GM15510 (cell line): ENCODE measurements around the gene RAB3B.

Experiments
- POLR2A ChIP-seq: IDR thresholded peaks from 3 replicates; pipeline ENCODE4 v1.6.1; 2011; ENCODE audit warnings: borderline replicate concordance; ENCODE audit not compliant: insufficient read length; ENCODE audit errors: extremely low read depth

Gene RAB3B

DNA sequence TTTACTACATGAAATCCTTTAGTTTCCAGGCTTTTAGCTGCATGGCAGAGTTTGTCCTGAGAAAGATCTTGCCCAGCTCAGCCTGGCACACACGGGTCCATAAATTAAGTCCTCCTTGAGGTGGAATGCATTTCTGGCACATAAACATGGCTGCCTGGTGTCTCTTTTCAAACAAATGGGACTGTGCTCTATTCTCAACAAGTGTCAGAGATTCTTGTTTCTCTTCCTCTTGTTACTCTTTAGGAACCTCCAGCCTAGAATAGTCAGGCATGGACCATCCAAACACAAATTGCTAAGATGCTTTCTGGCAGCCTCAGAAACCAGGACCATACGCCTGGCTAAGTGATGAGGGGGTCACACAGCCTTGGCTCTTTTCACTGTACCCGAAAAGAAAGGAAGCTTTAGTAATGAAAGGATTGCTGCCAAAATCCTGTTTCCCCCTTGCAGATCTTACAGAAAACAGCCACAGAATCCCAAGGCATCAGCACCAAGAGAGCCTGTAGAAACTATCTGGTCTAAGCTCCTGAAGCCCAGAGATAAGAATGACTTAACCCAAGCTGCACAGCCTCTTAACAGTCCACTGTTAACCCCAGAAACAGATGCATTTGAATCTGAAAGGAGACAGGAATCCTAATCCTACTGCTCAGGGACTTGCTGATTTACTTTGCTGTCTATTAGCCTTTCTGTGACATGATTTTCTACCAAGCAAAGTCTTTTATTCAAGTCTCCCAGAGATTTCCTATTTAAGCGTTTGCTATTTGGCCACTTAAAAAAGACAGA, 80.1 kb downstream of the RAB3B start:
- no peak for TF ChIP-seq POLR2A

DNA sequence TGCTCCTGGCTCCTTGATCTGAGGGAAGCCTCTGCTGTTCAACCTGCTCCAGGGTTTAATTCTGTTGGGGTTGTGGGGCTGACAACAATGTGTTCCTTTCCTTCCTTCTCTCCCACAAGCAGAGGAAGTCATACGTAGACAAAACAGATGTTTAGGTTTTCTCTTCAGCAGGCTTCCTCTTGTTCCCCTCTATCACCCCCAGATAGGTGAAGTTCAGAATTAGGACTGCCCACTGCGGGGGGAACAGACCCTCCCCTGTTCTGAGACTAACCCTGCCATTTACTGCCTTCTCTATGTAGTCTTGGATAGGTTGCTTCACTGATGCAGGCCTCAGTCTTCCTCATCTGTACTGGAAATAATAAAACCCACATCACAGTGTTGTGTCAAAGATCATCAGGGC, 82.0 kb downstream of the RAB3B start:
- no peak for TF ChIP-seq POLR2A

DNA sequence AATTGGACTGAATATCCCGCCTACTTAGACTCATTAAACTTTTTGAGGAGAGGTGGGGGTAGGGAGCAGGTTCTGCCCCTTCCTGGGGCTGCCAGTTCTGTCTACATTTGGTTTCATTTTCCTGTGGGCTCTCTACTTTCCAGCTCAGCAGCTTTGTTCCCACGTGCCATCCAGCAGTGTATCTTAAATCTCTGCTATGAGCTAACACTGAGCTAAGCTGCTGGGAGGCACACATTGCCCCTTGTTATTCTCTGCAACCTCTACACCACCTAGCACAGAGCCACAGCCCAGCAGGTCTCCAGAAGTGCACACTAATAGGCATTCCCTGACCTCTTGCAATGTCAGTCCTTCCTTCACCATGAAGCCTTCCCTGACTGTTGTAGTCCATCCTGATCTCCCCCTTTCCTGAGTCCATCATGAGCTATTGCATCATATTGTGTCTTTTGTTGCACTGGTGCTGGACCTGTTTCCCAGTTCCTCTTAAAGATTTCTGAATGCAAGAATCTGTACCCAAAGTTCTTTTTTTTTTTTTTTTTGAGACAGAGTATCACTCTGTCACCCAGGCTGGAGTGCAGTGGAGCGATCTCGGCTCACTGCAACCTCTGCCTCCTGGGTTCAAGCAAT, 83.3 kb downstream of the RAB3B start:
- no peak for TF ChIP-seq POLR2A

DNA sequence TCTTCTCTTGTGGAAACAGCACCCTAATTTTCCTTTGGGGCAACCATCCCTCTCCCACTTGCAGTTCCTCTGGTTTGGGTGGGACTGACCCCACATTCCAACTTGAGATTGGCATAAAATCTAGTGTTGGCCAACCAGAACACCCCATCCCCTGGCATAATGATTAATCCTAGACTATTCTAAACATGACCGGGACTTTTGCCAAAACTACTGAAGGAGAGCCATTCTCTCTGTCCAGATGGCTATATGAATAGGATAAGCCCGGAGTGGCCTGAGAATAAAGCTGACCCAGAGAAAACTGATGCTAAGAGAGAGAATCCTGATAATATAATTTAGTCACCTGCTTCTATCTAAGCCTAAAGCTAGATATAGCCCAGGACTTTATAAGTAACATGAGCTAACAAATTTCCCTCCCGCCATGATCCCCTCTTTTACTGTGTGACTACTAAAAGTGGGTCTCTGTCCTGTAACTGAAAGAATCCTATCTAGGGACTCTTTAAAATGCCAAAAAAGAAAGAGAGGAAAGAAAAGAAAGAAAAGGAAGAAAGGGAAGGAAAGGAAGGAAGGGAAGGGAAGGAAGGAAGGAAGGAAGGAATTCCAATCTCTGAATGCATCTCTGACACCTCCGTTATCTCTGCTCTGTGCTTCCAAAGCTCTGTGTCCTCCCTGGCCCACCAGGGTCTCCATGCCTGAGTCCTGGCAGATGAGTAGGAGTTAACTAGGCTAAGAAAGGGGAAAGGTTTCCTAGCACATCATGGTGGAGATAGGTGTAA, 84.0 kb downstream of the RAB3B start:
- TF ChIP-seq POLR2A = no peak

DNA sequence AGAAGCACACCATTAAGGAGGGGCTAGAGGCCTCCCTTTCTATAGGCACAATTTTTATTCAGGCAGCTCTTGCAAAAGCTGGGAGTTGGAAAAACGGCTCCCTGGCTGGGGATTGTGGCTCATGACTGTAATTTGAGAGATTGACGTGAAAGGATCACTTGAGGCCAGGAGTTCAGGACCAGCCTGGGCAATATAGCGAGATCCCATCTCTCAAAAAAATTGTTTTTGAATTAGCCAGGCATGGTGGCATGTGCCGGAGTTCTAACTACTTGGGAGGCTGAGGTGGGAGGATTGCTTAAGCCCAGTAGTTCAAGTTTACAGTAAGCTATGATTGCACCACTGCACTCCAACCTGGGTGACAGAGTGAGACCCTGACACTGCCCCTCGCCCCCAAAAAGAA, 88.0 kb downstream of the RAB3B start:
- TF ChIP-seq POLR2A = no peak

DNA sequence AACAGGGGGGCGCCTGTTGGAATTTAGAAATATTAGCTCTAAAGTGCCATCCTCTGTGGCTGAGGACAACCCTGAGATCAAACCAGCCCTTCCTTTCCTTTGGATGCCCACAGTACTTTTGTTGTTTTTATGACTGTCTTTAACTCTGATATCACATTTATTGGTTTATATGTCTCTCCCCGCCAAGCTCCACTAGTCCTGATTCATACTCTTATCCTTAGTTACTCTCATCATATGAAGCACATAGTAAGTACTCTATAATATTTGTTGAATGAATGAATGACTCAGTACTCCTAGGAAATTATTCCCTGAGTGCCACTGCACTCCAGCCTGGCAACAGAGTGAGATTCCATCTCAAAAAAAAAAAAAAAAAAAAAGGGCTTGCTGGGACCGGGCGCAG, 89.3 kb downstream of the RAB3B start:
- no peak for TF ChIP-seq POLR2A

DNA sequence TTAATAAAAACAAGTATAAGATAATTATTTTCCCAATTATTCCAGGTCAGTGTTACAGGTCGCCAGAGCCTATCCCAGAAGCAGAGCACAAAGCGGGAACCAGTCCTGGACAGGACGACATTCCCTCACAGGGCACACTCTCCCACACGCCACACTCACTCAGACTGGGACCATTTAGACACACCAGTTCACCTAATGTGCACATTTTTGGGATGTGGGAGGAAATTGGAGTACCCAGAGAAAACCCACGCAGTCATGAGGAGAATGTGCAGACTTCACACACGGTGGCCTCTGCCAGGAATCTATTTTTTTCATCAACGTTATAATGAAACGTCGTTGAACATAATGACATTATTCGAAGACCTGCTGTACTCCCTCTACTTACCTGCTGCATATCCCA, 91.5 kb downstream of the RAB3B start:
- no peak for TF ChIP-seq POLR2A

DNA sequence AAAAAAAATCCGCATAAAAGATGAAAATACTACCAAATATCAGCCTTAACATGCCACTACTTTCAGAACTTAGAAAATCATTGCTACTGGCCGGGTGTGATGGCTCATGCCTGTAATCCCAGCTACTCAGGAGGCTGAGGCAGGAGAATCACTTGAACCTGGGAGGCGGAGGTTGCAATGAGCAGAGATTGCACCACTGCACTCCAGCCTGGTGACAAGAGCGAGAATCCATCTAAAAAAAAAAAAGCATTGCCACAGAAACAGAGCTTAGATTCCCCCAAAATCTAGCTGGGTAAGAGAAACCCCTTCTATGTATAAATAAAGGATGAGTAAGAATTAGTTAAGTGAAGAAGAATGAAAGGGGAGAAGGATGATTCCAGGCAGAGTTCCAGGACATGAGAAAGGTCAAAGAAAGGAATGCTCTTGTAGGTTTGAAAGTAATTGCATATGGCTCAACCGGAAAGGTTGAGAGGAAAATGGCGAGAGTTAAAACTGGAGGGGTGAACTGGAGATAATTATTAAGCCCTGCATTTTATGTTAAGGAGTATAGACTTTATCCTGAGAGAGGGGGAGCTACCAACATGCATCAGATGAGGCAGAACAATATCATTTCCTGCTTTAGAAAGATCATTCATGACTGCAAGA, 92.3 kb downstream of the RAB3B start:
- TF ChIP-seq POLR2A = no peak

DNA sequence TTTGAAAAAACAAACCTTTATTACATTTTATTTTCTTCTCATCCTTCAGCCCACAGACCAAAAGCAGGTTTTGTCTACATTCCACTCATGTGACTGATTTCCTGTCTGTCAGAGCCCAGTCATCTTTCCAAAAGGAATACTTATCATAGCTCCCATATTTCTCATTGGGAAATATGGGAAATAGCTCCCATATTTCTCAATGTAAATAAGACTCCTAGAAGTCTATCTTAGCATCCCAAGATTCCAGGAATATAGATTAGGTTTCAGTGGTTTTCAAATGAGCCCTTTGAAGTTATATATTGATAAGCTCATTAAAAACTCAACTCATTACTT, 92.8 kb downstream of the RAB3B start:
- TF ChIP-seq POLR2A = no peak

DNA sequence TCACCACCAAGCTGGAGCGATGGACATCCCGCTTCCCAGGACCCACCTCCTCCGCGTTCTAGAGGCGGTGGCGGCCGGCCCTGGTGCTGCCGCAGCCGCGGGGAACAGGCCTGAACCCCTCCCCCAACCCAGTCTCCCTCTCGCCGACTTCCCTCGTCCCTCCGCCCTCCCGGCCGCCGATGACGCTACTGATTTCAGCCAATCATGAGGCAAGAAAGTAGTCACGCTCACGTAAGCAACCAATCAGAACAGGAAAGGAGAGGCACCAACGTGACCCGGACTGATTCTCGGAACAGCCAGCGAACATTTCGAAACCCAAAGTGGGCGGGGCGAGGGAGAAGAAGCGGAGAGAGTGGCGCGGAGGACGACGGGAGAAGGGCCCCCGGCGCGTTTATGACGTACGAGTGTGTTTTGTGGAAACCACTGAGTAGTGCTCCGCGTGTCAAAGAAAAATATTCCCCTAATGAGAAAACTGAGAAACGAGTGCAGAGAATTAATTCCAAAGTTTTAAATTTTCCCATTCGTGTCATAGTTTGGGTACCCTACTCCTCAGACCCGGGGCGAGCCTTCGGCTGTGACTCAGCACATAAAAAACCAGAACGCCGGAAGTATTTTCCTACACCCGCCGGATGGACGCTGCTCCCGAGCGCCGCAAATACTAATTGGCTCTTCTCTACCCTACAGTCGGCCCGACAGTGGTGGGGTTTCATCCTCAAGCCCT, 111.7 kb downstream of the RAB3B start, which contains the start of gene NRDC:
NRDC (minus strand) TSS at position 112 of the 721 bp plus-strand sequence. CDS start 112 bp downstream, outside the sequence.
- peak; percentile 88 for TF ChIP-seq POLR2A

DNA sequence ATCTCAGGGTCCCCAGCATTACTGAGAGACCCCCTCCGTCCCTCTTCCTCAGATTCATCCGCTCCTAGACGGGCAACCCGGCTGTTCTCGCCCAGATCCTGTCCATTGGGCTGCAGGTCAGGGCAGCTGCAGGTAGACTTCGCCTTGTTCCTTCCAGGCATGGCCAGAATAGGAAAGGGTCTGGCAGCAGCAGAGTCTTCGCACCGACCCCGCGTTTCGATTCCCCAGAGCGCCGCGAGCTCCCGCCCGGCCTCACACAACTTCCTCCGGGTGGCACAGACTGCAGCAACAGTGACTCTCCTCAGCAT, 112.2 kb downstream of the RAB3B start:
- no peak for TF ChIP-seq POLR2A

DNA sequence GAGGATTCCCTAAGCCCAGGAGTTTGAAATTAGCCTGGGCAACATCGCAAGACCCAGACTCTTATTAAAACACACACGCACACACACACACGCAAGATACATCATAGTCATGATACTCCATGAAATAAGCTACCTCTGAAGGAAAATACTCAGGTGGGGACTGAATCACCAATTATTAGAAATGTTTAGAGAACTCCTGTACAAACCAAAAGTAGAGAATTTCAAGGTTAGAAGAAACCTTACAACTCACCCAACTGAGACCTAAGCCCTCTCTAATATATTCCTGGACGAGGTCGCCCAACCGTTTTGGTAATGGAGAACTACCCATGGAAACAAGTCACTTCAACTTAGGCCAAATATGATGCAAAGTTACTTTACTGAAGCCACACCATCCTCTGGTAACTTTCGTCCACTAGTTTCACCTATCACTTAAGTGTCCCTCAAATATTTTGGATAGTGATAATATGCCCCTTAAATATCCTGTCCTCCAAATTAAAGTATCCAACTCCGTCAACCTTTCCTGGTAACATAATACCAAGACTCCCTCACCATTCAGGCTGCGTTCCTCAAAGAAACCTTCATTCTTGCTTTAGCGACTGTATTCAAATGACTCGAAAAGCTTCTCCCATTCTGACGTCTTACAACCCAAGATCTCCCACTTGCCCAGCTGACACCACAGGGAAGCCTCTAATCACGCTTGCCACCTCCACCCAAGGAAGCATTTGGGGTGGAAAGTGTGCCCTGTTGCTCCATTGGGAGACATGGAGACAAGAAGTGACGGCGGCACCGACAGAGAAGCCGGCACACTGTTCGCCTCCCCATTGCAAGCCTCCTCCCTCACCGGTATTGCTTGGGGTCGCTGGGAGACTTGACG, 112.8 kb downstream of the RAB3B start:
- TF ChIP-seq POLR2A = no peak

DNA sequence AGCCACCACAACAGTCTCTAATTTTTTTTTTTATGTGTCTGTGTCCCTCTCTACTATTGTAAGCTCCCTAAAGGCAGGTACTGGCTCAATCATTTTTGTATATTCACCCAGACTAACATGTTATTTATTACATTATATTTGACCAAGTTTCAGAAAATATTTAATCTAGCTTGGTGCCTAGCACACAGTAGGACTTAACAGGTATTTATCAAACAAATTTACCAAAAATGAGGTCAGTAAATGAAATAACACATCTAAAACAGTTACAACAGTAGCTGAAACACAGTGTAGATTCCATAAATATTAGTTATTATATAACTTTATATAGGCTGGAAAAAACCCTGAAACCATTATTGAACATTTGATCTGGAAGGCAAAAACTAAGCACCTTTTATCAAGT, 114.7 kb downstream of the RAB3B start:
- no peak for TF ChIP-seq POLR2A
